OCI-LY7 (cell line): Measurements from ENCODE around the gene EGFL7.

Experiments
- EZH2phosphoT487 ChIP-seq: fragments of 200-600 bp; sonication (generic); IDR thresholded peaks from 2 replicates; pipeline ENCODE4 v1.6.1; 2018; ENCODE audit warnings: low read depth, borderline replicate concordance, mild to moderate bottlenecking, mixed run types, antibody characterized with exemption, low read length, moderate library complexity, mixed read lengths
- TF ChIP-seq, protein P1 (sequence below): fragments of 200-600 bp; sonication (generic); conservative IDR thresholded peaks from 2 replicates; pipeline ENCODE4 v1.5.1; 2014; ENCODE audit warnings: mild to moderate bottlenecking, antibody characterized with exemption, low read length, moderate library complexity, mixed read lengths

DNA sequence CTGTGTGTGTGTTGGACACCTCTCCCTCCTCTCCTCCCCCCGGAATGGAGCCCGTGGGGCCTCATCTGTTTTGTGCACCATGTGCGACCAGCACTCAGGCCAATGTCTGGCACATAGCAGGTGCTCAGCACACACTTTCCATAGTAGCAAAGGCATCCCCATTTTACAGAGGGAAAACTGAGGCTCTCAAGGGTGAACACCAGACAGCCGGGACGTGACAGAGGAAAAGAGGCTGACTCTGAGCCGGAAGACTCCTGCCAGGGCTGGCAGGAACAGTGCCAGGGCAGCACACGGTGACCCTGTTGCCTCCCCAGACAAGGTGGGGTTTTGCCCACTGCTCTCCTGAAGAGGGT is 26.4 kb downstream of the EGFL7 start:
- TF ChIP-seq, protein P1, sequence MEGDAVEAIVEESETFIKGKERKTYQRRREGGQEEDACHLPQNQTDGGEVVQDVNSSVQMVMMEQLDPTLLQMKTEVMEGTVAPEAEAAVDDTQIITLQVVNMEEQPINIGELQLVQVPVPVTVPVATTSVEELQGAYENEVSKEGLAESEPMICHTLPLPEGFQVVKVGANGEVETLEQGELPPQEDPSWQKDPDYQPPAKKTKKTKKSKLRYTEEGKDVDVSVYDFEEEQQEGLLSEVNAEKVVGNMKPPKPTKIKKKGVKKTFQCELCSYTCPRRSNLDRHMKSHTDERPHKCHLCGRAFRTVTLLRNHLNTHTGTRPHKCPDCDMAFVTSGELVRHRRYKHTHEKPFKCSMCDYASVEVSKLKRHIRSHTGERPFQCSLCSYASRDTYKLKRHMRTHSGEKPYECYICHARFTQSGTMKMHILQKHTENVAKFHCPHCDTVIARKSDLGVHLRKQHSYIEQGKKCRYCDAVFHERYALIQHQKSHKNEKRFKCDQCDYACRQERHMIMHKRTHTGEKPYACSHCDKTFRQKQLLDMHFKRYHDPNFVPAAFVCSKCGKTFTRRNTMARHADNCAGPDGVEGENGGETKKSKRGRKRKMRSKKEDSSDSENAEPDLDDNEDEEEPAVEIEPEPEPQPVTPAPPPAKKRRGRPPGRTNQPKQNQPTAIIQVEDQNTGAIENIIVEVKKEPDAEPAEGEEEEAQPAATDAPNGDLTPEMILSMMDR = no peak
- TF ChIP-seq EZH2phosphoT487 = no peak
